Fibroblast of skin of abdomen (primary cell): ENCODE measurements around the gene HOXB1. TPM values are rescaled to one million over a fixed set of nuclear protein-coding genes. Genes with fewer than 3 reads are reported as not detected.

ENCODE experiments used
- DNase-seq: peaks from one replicate; pipeline ENCODE4 v3.0.0-alpha.2; 2013
- polyA plus RNA-seq, 2 experiments: library from polyadenylated mRNA; unstranded; fragments of 120-200 nt; gene quantifications; one replicate each; pipeline ENCODE4 v1.2.1, GENCODE V29; 2013; ENCODE audit not compliant: insufficient read length in 2 of 2

The HOXB1 gene
- not detected for polyA plus RNA-seq (2013, experiment 1 of 2; ENCODE audit: insufficient read length)
- not detected for polyA plus RNA-seq (2013, experiment 2 of 2; ENCODE audit: insufficient read length)

GRCh38 chr17:48530887-48531272 lies at the start of gene HOXB1:
TSS of gene HOXB1 (minus strand) at chr17:48531011. CDS start at chr17:48530904, 107 bp downstream.
- no peak for DNase-seq

DNA sequence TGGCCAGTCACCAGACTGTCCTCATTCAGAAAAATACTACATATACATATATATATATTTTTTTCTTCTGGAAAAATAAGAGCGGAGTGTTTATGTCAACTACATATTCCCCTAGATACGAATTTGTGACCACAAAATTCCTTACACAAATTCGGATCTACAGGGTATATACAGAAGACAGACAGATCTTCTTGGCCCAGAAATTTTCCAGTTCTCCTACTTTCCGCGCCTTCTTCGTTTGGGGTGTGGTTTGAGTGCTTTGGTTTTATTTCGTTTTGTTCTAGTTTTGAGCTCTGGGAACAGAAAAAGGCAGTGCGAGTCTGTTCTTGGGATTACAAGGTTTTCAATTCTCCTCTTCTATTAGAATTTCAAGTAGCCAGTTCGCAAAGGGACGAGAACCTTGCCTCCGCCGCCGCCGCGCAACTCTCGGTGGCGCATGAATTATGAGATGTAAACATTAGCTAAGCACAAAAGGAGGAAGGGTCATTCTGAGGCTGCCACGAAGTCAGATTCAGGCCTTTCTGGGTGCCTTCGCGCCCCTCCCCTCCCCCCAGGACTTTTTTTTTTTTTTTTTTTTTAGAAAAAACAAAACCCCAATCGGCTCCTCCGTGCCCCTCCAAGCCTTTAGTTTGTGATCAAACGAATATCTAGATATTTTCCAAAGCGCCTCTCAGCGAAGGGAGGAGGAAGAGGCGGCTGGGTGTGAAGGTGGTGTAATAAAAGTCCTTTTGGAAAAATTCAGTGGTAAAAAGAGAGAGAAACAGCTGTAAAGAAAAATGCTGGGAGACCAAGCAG lies 49.1 kb upstream of the HOXB1 start:
- peak; percentile 72 for DNase-seq

DNA sequence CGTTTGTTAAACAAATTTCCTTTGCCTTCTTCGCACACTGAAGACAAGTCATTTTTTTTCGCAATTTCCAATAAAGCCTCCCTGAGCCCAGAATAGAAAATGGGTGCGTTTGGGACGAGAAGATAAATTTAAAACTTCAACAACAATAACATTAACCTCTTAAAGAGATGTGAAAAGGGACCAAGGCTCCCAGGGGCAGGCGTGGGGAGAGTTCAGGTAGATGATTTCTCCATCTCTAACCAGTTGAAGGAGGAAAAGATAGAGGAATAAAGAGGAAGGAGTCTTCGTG lies 48.6 kb upstream of the HOXB1 start:
- DNase-seq = no peak

DNA sequence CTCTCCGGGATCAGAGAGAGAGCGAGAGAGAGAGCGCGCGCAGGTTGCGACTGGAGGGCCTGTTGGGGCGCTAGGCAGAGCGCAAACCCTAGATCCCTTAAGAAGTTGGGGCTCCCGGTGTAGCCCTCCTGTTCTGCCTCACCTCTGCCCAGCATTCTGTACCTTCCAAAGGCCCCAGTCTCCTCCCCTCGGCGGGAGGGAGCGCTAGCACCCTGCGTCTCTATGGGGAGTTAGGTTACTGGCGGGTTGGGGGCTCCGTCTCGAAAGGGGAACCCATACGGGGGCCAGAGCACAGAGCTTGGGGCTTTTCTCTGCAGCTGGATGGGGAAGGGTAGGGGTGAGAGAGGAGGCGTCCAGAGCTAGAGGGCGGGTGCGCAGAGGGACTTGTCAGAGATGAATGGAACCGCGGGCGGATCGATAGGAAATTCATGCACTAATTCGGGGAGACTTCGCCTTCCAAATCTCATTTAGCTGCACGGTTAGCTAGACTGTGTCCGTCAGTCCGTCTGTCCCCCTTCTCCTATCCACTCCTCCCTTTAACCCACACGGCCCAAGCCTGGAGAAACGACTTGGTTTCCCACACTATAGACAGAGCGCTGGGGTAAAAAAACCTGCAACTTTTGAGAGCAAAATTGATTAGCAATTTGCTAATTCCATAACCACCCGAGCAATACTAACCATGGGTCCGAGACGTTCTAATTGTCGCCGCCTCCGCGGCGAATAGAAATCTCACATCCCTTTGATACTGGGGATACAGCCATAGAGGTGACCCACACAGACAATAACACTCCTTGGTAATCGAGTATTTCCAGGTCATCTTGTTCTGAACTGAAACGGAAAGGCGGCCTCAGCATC lies 48.0 kb upstream of the HOXB1 start:
- DNase-seq = no peak

- peak; percentile 86 for DNase-seq
Measured at GRCh38 chr17:48577946-48578615, 47.3 kb upstream of the HOXB1 start, which contains the start of gene HOXB4. TSS of gene HOXB4 (minus strand) at chr17:48578350. CDS start at chr17:48578319, 31 bp downstream.

GRCh38 chr17:48577330-48577945 lies 46.6 kb upstream of the HOXB1 start:
- DNase-seq = peak; percentile 77

DNA sequence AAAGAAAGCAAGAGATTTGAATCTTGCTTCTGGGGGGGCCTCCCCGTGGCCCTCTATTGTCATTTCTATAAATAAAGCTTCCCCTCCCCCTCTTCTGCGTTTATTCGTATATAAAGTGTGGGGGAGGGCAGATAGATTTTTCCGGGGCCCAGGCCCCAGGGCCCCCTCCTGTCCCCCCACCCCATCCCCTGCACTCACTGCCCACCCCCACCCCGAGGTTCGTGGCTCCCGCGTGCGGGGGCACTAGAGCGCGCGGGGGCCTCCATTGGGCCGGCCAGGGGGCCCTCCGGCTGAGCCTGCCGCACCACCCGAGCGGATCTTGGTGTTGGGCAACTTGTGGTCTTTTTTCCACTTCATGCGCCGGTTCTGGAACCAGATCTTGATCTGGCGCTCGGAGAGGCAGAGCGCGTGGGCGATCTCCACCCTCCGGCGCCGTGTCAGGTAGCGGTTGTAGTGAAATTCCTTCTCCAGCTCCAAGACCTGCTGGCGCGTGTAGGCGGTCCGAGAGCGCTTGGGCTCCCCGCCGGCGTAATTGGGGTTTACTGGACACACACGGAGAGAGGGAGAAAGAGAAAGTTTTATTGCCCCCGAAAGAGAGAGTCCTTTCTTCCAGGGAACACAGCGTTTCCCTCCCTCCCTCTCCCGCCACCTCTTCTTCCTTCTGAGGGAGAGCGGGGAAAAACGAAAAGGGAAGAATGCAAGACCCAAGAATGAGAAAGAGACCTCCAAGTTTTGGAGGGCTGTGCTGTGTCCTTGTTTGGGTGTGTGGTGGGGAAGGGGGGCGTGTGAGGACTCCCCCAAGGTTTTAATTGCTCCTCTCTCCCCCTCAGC lies 45.9 kb upstream of the HOXB1 start:
- peak; percentile 74 for DNase-seq

DNA sequence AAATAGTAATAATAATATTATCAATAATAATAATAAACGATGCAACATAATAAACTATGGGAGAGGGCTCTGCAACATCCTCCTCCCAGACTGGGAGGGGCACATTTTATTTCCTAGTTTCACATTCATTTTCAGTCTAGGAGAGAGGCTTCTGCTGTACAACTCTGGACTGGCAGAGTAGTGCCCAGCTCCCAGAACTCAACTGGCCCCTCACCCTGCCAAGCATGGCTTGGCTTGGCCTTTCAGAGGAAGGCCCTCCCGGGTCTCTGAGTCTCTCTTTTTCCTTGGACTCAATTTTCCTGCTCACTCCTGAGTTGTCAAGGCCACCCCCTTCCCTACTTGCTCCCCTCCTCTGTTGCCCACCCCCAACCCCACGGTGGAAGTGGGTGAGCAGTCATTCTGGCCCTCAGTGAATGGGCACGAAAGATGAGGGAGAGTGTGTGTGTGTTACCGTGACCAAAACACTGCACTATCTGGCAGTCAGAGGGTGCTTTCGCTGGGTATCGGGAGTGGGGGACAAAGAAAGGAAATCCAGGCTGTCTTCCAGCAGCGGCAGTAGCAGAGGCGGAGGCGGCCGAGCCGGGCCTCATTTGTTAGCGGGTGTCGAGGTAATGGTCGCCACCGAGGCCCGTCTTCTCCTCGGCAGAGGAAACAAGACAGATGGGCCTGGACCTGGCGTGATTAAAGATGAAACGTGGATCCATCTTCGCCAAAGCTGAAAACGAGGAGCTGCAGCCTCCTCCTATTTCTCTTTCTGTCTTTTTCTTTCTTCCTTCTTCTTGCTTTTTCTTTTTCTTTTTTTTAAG lies 45.1 kb upstream of the HOXB1 start:
- DNase-seq = no peak

- peak; percentile 90 for DNase-seq
Measured at GRCh38 chr17:48575066-48575582, 44.3 kb upstream of the HOXB1 start.

DNA sequence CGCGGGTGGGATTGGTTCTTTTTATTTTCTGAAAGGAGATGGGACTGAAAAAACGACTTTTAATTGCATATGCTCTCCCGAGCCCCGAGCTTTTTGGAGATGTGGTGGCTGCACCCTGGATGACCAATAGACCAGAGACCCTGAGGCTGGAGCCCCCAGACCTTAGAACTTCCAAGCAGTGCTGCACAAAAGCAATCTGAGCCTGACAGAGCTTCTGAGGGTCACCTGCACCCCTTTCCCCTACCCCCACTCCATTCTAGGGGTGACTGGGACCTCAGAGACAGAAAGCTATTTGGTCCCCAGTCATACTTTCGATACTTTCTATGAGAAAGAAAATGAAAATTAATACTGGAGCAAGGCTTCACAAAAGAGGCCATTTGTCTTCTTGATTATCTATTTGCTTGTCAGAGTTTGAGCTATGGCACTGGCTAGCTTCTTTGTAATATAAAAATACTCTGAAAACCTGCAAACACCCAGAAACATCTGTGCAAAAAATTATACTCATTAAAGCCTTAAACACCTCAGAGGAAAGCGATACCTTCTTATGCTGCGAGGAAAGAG lies 43.8 kb upstream of the HOXB1 start:
- no peak for DNase-seq

DNA sequence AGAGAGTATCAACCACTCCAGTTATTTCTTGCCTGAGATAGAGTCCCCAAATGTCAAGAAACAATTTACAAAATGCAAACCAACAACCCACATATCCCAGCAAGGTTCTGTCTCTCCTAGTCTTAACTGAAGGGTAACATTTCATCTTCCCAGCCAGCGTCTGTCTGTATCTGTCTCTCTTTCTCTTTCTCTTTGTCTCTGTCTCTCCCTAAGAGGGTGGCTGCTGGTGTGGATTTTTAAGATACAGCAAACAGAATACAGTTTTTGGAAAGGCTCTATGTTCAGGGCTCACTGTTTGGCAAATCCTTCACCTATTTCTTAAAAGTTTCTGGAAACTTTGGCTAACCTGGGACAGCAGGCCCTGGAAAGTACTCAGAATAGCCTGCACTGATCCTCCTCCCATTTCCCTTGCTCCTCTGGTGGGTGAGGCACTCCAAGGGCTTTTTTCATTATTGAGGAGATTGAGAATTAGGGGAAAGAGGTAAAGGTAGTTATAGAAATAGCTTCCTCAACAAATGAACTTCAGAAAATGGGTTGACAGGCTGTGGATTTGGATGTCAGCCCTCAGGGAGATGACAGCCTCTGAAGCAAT lies 41.1 kb upstream of the HOXB1 start:
- peak; percentile 41 for DNase-seq

- peak; percentile 62 for DNase-seq
Measured at GRCh38 chr17:48571024-48571818, 40.4 kb upstream of the HOXB1 start.

DNA sequence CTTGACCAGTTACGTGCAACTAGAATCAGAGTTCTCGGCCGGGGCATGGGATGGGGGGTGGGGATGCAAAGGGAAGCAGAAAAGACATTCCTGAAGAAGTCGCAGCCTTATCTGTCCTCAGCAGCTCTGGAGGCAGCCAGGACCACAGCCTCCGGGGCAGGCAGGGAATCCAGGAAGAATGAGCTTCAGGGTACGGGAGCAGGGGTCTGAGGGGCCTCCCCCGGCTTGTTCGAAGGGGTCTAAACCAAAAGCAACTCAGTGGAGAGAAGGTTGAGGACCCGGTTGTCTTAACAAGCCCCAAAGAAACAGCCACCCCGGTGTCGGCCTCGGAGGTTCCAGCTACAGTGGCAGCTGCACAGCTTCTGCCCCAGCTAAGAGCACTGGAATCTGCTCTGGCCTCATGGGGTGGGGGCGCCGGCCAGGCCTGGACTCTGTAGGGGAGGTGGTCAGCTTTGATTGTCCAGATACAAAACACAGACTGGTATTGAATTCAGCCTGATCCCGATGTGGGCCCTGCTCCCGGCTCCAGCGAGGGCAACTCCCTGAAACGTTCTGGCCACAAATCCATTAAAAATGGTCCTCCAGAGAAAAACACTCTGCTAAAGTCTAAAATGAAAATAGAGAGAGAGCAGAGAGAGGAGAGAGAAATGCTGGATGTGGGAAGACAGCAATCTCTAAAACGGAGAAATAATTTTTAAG lies 39.7 kb upstream of the HOXB1 start:
- DNase-seq = peak; percentile 62

DNA sequence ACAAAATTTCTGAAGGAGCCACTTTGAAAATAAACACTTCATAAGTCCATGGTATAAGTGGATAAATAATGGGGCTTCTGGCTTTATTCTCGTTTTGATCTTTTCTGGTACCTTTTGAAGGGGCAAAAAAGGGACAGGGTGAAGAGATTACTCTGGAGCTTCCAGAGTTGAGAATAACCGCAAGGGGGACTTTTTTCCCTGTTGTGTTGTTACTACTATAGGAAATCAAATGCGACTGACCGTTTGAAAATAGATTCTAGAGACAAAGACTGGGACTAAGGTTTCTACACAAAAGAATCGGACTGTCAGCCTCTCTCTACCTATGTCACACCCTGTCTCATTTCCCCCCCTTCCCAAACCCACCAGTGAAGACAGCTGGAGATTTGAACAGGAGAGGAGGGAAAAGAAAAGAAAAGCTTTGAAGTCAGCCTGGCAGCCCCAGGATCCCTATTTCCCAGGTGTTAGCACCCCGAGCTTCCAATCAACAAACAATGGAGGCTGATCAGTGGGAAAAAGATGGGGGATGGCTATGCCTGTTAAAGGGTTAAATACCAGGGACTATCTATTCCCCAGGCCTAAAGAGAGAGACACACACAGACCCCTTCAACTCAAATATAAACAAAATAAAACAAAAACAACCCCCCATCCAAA lies 39.0 kb upstream of the HOXB1 start:
- DNase-seq = no peak

DNA sequence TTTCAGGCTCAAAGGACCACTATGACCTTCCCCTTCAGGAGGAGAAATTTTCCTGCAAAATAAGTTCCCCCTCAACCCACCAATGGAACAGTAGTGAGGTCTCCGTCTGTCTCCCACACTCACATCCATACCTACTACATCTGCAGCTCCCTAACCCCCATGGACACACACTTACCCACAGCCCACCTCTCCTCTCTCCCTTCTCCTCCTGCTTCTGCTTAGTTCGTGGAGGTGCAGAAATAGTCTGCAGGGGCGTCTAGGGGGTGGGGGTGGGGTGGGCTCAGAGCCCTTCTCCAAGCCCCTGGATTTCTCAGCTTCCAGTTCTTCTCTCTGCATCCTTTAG lies 38.4 kb upstream of the HOXB1 start:
- DNase-seq = no peak

- peak; percentile 77 for DNase-seq
Measured at GRCh38 chr17:48568499-48569239, 37.9 kb upstream of the HOXB1 start.
